Cardiac septum (tissue), 1 donor: ENCODE data around the gene LMX1A. TPM values are rescaled to one million over a fixed set of nuclear protein-coding genes. Genes with fewer than 3 reads are reported as not detected.

ENCODE experiments used
- DNase-seq: peaks from one replicate; pipeline ENCODE4 v3.0.0-alpha.2; 2020; ENCODE audit warnings: low spot score
- intact Hi-C: fragments of 100-400 bp; cut with DNase I; formaldehyde crosslinking; loops from one replicate; pipeline ENCODE4 v1.14.0; 2022
- total RNA-seq: library from RNA; stranded (reverse); fragmentation: NEBNext Ultra II Directional; extraction: Animal tissue kit (Norgen Biotek cat#: 25700); gene quantifications from one replicate; pipeline ENCODE4 v1.2.1, GENCODE V29; 2021
- donor health status: DM: no; HTN: no; CAD: no.

The LMX1A gene
- total RNA-seq, 1 donor from 2014 or later, result 0.22 TPM

GRCh38 chr1:165187031-165188009 lies 169.2 kb downstream of the LMX1A start:
- intact Hi-C loops, result no loop called here
- DNase-seq, result no peak

GRCh38 chr1:165185161-165185889 lies 171.2 kb downstream of the LMX1A start:
- DNase-seq, result no peak
- intact Hi-C loops, result no loop called here

GRCh38 chr1:165182975-165183374 lies 173.5 kb downstream of the LMX1A start:
- intact Hi-C loops, result no loop called here
- no peak for DNase-seq

GRCh38 chr1:165179306-165179705 lies 177.2 kb downstream of the LMX1A start:
- intact Hi-C loops, result no loop called here
- DNase-seq, result no peak

GRCh38 chr1:165174491-165174890 lies 182.0 kb downstream of the LMX1A start:
- intact Hi-C loops, result no loop called here
- no peak for DNase-seq

GRCh38 chr1:165173818-165174217 lies 182.7 kb downstream of the LMX1A start:
- intact Hi-C loops, result no loop called here

GRCh38 chr1:165173409-165173808 lies 183.1 kb downstream of the LMX1A start:
- no peak for DNase-seq
- intact Hi-C loops, result no loop called here

More at GRCh38 chr1:165173818-165174217, 182.7 kb downstream of the LMX1A start:
- DNase-seq, result no peak

GRCh38 chr1:165172666-165173065 lies 183.8 kb downstream of the LMX1A start:
- intact Hi-C loops, result no loop called here
- DNase-seq, result no peak

- intact Hi-C loops, result no loop called here
- no peak for DNase-seq
These were observed 186.8 kb downstream of the LMX1A start for GRCh38 chr1:165169729-165170128.

- intact Hi-C loops, result no loop called here
- no peak for DNase-seq
These were observed 187.5 kb downstream of the LMX1A start for GRCh38 chr1:165169028-165169427.

GRCh38 chr1:165168467-165168866 lies 188.0 kb downstream of the LMX1A start:
- DNase-seq, result no peak
- intact Hi-C loops, result no loop called here

- no peak for DNase-seq
- intact Hi-C loops, result no loop called here
These were observed 193.8 kb downstream of the LMX1A start for GRCh38 chr1:165162671-165163241.

GRCh38 chr1:165161130-165161529 lies 195.4 kb downstream of the LMX1A start:
- intact Hi-C loops, result no loop called here
- DNase-seq, result no peak

GRCh38 chr1:165153182-165153581 lies 203.3 kb downstream of the LMX1A start:
- DNase-seq, result no peak
- intact Hi-C loops, result no loop called here

GRCh38 chr1:165152727-165153126 lies 203.8 kb downstream of the LMX1A start:
- intact Hi-C loops, result no loop called here

GRCh38 chr1:165152109-165152508 lies 204.4 kb downstream of the LMX1A start:
- DNase-seq, result no peak
- intact Hi-C loops, result no loop called here

More at GRCh38 chr1:165152727-165153126, 203.8 kb downstream of the LMX1A start:
- DNase-seq, result no peak
